ENCODE results near the gene BRIP1. TPM values are rescaled to one million over a fixed set of nuclear protein-coding genes. Genes with fewer than 3 reads are reported as not detected.

BRIP1 gene
- total and polyA plus RNA-seq, 5 donors from 2014 or later = 0.71 to 3.0 (median 1.3) TPM

DNA sequence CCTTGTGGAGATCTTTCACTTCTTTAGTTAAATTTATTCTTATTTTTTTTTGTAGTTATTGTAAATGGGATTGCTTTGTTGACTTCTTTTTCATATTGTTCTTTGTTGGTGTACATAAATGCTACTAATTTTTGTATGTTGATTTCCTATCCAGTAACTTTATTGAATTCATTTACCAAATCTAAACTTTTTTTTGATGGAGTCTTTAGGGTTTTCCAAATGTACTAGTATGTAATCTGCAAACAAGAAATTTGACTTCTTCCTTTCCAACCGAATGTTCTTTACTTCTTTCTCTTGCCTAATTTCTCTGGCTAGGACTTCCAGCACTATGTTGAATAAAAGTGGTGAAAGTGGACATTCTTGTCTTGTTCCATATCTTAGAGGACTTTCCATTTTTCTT is 230.5 kb downstream of the BRIP1 start:
- peaks cover 0 to 9% (median 0%) of the 10 kb centered on the region in 7 donors for H3K9me3 Mint-ChIP-seq

DNA sequence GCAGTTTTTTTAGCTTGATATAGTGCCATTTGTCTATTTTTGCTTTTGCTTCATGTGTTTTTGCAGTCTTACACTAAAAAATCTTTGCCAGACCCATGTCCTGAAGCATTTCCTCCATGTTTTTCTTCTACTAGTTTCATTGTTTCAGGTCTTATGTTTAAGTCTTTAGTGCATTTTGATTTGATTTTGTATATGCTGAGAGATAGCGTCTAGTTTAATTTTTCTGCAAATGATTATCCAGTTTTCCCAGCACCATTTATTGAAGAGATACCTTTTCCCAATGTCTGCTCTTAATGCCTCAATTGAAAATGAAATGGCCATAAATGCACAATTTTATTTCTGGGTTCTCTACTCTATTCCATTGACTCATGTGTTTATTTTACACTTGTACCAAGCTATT is 231.5 kb downstream of the BRIP1 start:
- no peak for DNase-seq
- Mint-ChIP-seq H3K4me3 (no peak overlapping the region), H3K9me3 (peaks cover 0 to 9% (median 0%) of the 10 kb centered on the region in 7 donors), H3K27me3 (peaks cover 78% of the 10 kb centered on the region), H3K4me1 (peaks cover 0 to 6% (median 0%) of the 10 kb centered on the region in 4 donors), H3K36me3 (no peaks in the 10 kb centered on the region), H3K27ac (no peak overlapping the region)
- ATAC-seq (ENCODE audit: low read depth in 2 of 2) = no peak
- Histone ChIP-seq H3K4me3 (ENCODE audit: low read depth, low read length) (no peak overlapping the region), H3K9me3 (ENCODE audit: control insufficient read depth in 2 of 2, low read length in 2 of 2) (no peaks in the 10 kb centered on the region), H3K27ac (ENCODE audit: insufficient read depth, low read length, poor library complexity, severe bottlenecking) (no peak overlapping the region), H3K4me1 (ENCODE audit: control insufficient read depth, insufficient read depth, low read length, poor library complexity, severe bottlenecking) (no peaks in the 10 kb centered on the region), H3K27me3 (ENCODE audit: control insufficient read depth, insufficient read depth, low read length) (peaks cover 33% of the 10 kb centered on the region), H3K36me3 (ENCODE audit: control insufficient read depth, insufficient read depth, low read length) (no peaks in the 10 kb centered on the region)

More for the DNA sequence above, 230.5 kb downstream of the BRIP1 start:
- Histone ChIP-seq H3K36me3 (ENCODE audit: control insufficient read depth, insufficient read depth, low read length) (no peaks in the 10 kb centered on the region), H3K4me3 (ENCODE audit: low read depth, low read length) (no peak overlapping the region), H3K9me3 (ENCODE audit: control insufficient read depth in 2 of 2, low read length in 2 of 2) (no peaks in the 10 kb centered on the region), H3K27me3 (ENCODE audit: control insufficient read depth, insufficient read depth, low read length) (peaks cover 27% of the 10 kb centered on the region), H3K4me1 (ENCODE audit: control insufficient read depth, insufficient read depth, low read length, poor library complexity, severe bottlenecking) (no peaks in the 10 kb centered on the region), H3K27ac (ENCODE audit: insufficient read depth, low read length, poor library complexity, severe bottlenecking) (no peak overlapping the region)
- Mint-ChIP-seq H3K27me3 (peaks cover 75% of the 10 kb centered on the region), H3K36me3 (no peaks in the 10 kb centered on the region), H3K4me1 (peaks cover 0 to 6% (median 0%) of the 10 kb centered on the region in 4 donors), H3K4me3 (no peak overlapping the region), H3K27ac (no peak overlapping the region)
- ATAC-seq (ENCODE audit: low read depth in 2 of 2) (no peak), DNase-seq (no peak)

Other genes with a start within 250 kb of the BRIP1 start
- 10.3 TPM for gene INTS2, start 64.5 kb upstream of the BRIP1 start, total RNA-seq
- gene INTS2, start 64.5 kb upstream of the BRIP1 start, polyA plus RNA-seq = 1 to 10 TPM; 3.3 to 4.5 (median 4.3) TPM
- 107 TPM for gene MED13, start 201.8 kb upstream of the BRIP1 start, total RNA-seq
- gene MED13, start 201.8 kb upstream of the BRIP1 start, polyA plus RNA-seq = 1 to 10 TPM; 3.9 to 6.2 (median 5.2) TPM